Immature natural killer cell (primary cell): ENCODE measurements around the gene RPL13. TPM values are rescaled to one million over a fixed set of nuclear protein-coding genes. Genes with fewer than 3 reads are reported as not detected.
"Not testable (repeated sequence)": the region's sequence is repeated elsewhere in the genome, so short reads cannot be mapped to it uniquely, and the experiment has no call there.

Experiments
- DNase-seq, 3 donors: peaks; one replicate each; pipeline ENCODE4 v3.0.0; 2022; ENCODE audit warnings: mixed read lengths in 1 of 3
- H3K27ac Mint-ChIP-seq, 6 donors: one replicate each; pipeline ENCODE4 v1.8.0; 2020; ENCODE audit warnings: mixed read lengths in 6 of 6, mild to moderate bottlenecking in 5 of 6, inconsistent platforms in 4 of 6, moderate library complexity in 3 of 6
- H3K27me3 Mint-ChIP-seq, 3 donors: one replicate each; pipeline ENCODE4 v1.8.0; 2020 to 2021; ENCODE audit warnings: low read depth in 3 of 3, mild to moderate bottlenecking in 3 of 3, mixed read lengths in 3 of 3, moderate library complexity in 3 of 3, inconsistent platforms in 1 of 3
- H3K36me3 Mint-ChIP-seq, 3 donors: one replicate each; pipeline ENCODE4 v1.8.0; 2020; ENCODE audit warnings: mixed read lengths in 3 of 3, inconsistent platforms in 2 of 3, mild to moderate bottlenecking in 2 of 3
- H3K4me1 Mint-ChIP-seq, 2 donors: one replicate each; pipeline ENCODE4 v1.8.0; 2020; ENCODE audit warnings: inconsistent platforms in 2 of 2, mild to moderate bottlenecking in 2 of 2, mixed read lengths in 2 of 2, moderate library complexity in 1 of 2
- H3K4me3 Mint-ChIP-seq, 5 donors: one replicate each; pipeline ENCODE4 v1.8.0; 2020; ENCODE audit warnings: mild to moderate bottlenecking in 5 of 5, mixed read lengths in 5 of 5, inconsistent platforms in 3 of 5, moderate library complexity in 3 of 5
- H3K9me3 Mint-ChIP-seq, 6 donors: one replicate each; pipeline ENCODE4 v1.8.0; 2020; ENCODE audit warnings: mild to moderate bottlenecking in 6 of 6, mixed read lengths in 6 of 6, inconsistent platforms in 4 of 6, moderate library complexity in 3 of 6
- polyA plus RNA-seq, 3 donors: library from polyadenylated mRNA; unstranded; fragments of 300-500 nt; fragmentation: Illumina TruSeq; gene quantifications; one replicate each; pipeline ENCODE4 v1.2.3, GENCODE V29; 2021

Gene RPL13
- polyA plus RNA-seq, 3 donors from 2014 or later = 1,461 to 3,229 (median 2,406) TPM

GRCh38 chr16:89570983-89571598, 10.6 kb downstream of the RPL13 start:
- not testable (repeated sequence) for DNase-seq, H3K9me3 Mint-ChIP-seq, H3K27ac Mint-ChIP-seq, H3K27me3 Mint-ChIP-seq, H3K4me3 Mint-ChIP-seq, H3K36me3 Mint-ChIP-seq
- peaks cover 8 to 12% of the 10 kb centered on the region in 2 donors for H3K4me1 Mint-ChIP-seq

GRCh38 chr16:89571636-89572035, 11.2 kb downstream of the RPL13 start:
- H3K36me3 Mint-ChIP-seq = no peaks in the 10 kb centered on the region
- H3K9me3 Mint-ChIP-seq = no peaks in the 10 kb centered on the region
- no peak overlapping the region for H3K27ac Mint-ChIP-seq
- H3K4me1 Mint-ChIP-seq = peaks cover 4 to 9% of the 10 kb centered on the region in 2 donors
- peaks cover 8 to 9% (median 9%) of the 10 kb centered on the region in 3 donors for H3K27me3 Mint-ChIP-seq
- no peak for DNase-seq
- no peak overlapping the region for H3K4me3 Mint-ChIP-seq

- no peaks in the 10 kb centered on the region for H3K36me3 Mint-ChIP-seq
- H3K4me3 Mint-ChIP-seq = no peak overlapping the region
- H3K27ac Mint-ChIP-seq = no peak overlapping the region
- H3K27me3 Mint-ChIP-seq = peaks cover 8 to 9% (median 9%) of the 10 kb centered on the region in 3 donors
- H3K9me3 Mint-ChIP-seq = no peaks in the 10 kb centered on the region
- no peak for DNase-seq
- H3K4me1 Mint-ChIP-seq = peaks cover 4 to 9% of the 10 kb centered on the region in 2 donors
Measured at GRCh38 chr16:89572073-89572484, 11.6 kb downstream of the RPL13 start.

GRCh38 chr16:89572485-89573205, 12.2 kb downstream of the RPL13 start:
- peaks cover 8 to 9% (median 9%) of the 10 kb centered on the region in 3 donors for H3K27me3 Mint-ChIP-seq
- H3K4me3 Mint-ChIP-seq = peak overlapping the region in 1 of 5 donors; percentile 46
- peak overlapping the region in 1 of 6 donors; percentile 14 for H3K27ac Mint-ChIP-seq
- no peak for DNase-seq
- H3K36me3 Mint-ChIP-seq = no peaks in the 10 kb centered on the region
- no peaks in the 10 kb centered on the region for H3K9me3 Mint-ChIP-seq
- H3K4me1 Mint-ChIP-seq = peaks cover 4 to 9% of the 10 kb centered on the region in 2 donors

- H3K4me1 Mint-ChIP-seq = peaks cover 4 to 9% of the 10 kb centered on the region in 2 donors
- H3K27me3 Mint-ChIP-seq = peaks cover 8 to 9% (median 9%) of the 10 kb centered on the region in 3 donors
- no peak overlapping the region for H3K27ac Mint-ChIP-seq
- no peaks in the 10 kb centered on the region for H3K9me3 Mint-ChIP-seq
- peak overlapping the region in 3 of 5 donors; percentile 26 to 47 (median 44) for H3K4me3 Mint-ChIP-seq
- DNase-seq = no peak
- H3K36me3 Mint-ChIP-seq = no peaks in the 10 kb centered on the region
Measured at GRCh38 chr16:89573826-89574680, 13.6 kb downstream of the RPL13 start.

- Mint-ChIP-seq H3K9me3 (no peaks in the 10 kb centered on the region), H3K4me3 (peak overlapping the region; percentile 15 to 73 (median 58)), H3K27me3 (peaks cover 8 to 9% (median 9%) of the 10 kb centered on the region in 3 donors), H3K4me1 (peaks cover 4 to 9% of the 10 kb centered on the region in 2 donors), H3K36me3 (no peaks in the 10 kb centered on the region), H3K27ac (no peak overlapping the region)
- peak; percentile 24 to 52 (median 42) for DNase-seq
Measured at GRCh38 chr16:89574681-89575246, 14.3 kb downstream of the RPL13 start.

- Mint-ChIP-seq H3K4me1 (peaks cover 4 to 9% of the 10 kb centered on the region in 2 donors), H3K36me3 (no peaks in the 10 kb centered on the region), H3K4me3 (peak within 1 kb of the TSS; percentile 15 to 73 (median 58)), H3K27ac (no peak within 1 kb of the TSS), H3K27me3 (peaks cover 8 to 9% (median 9%) of the 10 kb centered on the region in 3 donors), H3K9me3 (no peaks in the 10 kb centered on the region)
- no peak for DNase-seq
Measured at GRCh38 chr16:89575247-89576152, 15.0 kb downstream of the RPL13 start, which contains the start of gene CPNE7. Gene CPNE7, plus strand, starts transcription at chr16:89575758. Its CDS starts 140 bp downstream, at chr16:89575898.

- Mint-ChIP-seq H3K27ac (no peak overlapping the region), H3K36me3 (no peaks in the 10 kb centered on the region), H3K9me3 (no peaks in the 10 kb centered on the region), H3K27me3 (peaks cover 8 to 9% (median 8%) of the 10 kb centered on the region in 3 donors), H3K4me3 (no peak overlapping the region), H3K4me1 (peaks cover 4 to 9% of the 10 kb centered on the region in 2 donors)
- no peak for DNase-seq
Measured at GRCh38 chr16:89576153-89577054, 15.9 kb downstream of the RPL13 start.

GRCh38 chr16:89577055-89577759, 16.7 kb downstream of the RPL13 start:
- H3K4me3 Mint-ChIP-seq = no peak overlapping the region

GRCh38 chr16:89579351-89579750, 18.9 kb downstream of the RPL13 start:
- H3K4me1 Mint-ChIP-seq = no peaks in the 10 kb centered on the region
- no peak for DNase-seq

More at GRCh38 chr16:89577055-89577759, 16.7 kb downstream of the RPL13 start:
- H3K36me3 Mint-ChIP-seq = no peaks in the 10 kb centered on the region
- peaks cover 5 to 9% (median 8%) of the 10 kb centered on the region in 3 donors for H3K27me3 Mint-ChIP-seq
- H3K9me3 Mint-ChIP-seq = no peaks in the 10 kb centered on the region
- DNase-seq = no peak
- peaks cover under 1 to 5% of the 10 kb centered on the region in 2 donors for H3K4me1 Mint-ChIP-seq
- no peak overlapping the region for H3K27ac Mint-ChIP-seq

GRCh38 chr16:89581045-89581695, 20.7 kb downstream of the RPL13 start:
- Mint-ChIP-seq H3K4me1 (no peaks in the 10 kb centered on the region), H3K27ac (no peak overlapping the region), H3K36me3 (no peaks in the 10 kb centered on the region), H3K9me3 (no peaks in the 10 kb centered on the region), H3K4me3 (no peak overlapping the region), H3K27me3 (peaks cover 0 to 2% (median 0%) of the 10 kb centered on the region in 3 donors)
- DNase-seq = no peak

More at GRCh38 chr16:89579351-89579750, 18.9 kb downstream of the RPL13 start:
- H3K36me3 Mint-ChIP-seq = no peaks in the 10 kb centered on the region
- no peaks in the 10 kb centered on the region for H3K9me3 Mint-ChIP-seq
- H3K4me3 Mint-ChIP-seq = no peak overlapping the region
- no peaks in the 10 kb centered on the region for H3K27me3 Mint-ChIP-seq
- H3K27ac Mint-ChIP-seq = no peak overlapping the region
